ENCODE measurements around the gene PRR5L.
"Not testable (repeated sequence)": the region's sequence is repeated elsewhere in the genome, so short reads cannot be mapped to it uniquely, and the experiment has no call there.

Gene PRR5L

DNA sequence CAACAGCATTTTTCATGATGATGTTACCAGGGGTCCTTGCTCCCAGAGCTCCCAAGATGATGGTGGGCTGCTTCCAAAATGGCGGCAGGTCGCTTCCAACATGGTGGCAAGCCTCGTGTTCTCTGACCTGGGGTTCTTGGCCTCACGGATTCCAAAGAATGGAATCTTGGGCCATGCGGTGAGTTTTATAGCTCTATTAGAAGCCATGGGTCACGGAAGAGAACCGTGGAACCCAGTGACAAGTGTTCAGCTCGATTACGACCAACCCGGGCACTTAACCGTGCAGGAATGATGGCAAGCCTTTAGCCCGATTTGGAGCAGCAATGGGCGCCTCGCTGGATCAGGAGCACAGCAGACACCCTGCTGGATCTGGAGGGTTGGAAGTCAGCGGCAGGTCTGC, 28.9 kb downstream of the PRR5L start:
- not testable (repeated sequence) for DNase-seq (ENCODE audit: low read depth in 4 of 4, low spot score in 1 of 4)

GRCh38 chr11:36325403-36325802, 29.3 kb downstream of the PRR5L start:
- DNase-seq (ENCODE audit: low read depth in 4 of 4, low spot score in 1 of 4): not testable (repeated sequence)

DNA sequence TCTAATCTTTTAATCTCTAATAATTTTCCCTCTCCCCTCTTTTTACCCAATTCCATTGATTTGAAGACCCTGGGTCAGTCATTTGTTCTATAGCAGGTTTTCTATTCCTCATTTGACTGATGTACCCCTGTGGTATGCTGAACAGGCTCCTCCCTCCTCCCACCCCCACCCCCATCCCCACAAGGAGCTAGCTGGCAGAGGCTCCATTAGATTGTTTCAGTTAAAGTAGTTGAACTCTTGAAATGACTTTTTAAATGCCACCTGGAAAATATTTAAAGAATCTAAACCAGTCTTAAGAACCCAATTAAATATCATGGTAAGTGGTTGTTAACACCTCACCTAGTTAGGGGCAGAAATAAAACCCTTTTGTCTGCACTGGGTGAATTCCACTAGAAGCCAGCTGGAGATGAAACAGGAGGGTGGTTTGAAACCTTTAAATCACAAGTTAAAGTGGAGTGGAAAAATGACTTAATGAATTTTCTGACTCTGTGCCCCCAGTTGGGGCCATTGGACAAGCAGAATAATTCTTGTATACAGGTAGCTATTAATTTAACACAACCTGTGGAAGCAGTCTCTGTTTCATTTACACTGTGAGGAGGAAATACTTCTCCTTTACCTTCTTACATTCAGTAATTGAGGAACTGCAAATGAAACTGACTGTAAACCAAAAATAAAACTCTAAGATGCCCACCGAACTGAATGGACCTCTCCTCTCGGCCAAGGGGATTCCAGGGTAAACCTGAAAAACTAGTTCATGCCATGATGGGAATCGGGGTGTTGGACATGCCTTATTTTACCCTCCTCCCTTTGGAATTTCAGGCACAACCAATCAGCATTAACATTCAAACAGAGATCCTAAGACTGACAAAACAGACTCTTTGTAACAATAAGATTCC, 30.7 kb downstream of the PRR5L start:
- DNase-seq (ENCODE audit: low read depth in 4 of 4, low spot score in 1 of 4): no peak

- no peak for DNase-seq (ENCODE audit: low read depth in 4 of 4, low spot score in 1 of 4)
These were observed 33.0 kb downstream of the PRR5L start for GRCh38 chr11:36328966-36329673.

GRCh38 chr11:36330411-36330810, 34.3 kb downstream of the PRR5L start:
- DNase-seq (ENCODE audit: low read depth in 4 of 4, low spot score in 1 of 4): no peak

- no peak for DNase-seq (ENCODE audit: low read depth in 4 of 4, low spot score in 1 of 4)
These were observed 37.4 kb downstream of the PRR5L start for GRCh38 chr11:36333468-36333867.

- no peak for DNase-seq (ENCODE audit: low read depth in 4 of 4, low spot score in 1 of 4)
These were observed 37.8 kb downstream of the PRR5L start for GRCh38 chr11:36333897-36334296.

GRCh38 chr11:36339888-36340287, 43.8 kb downstream of the PRR5L start:
- no peak for DNase-seq (ENCODE audit: low read depth in 4 of 4, low spot score in 1 of 4)

- no peak for DNase-seq (ENCODE audit: low read depth in 4 of 4, low spot score in 1 of 4)
These were observed 44.8 kb downstream of the PRR5L start for GRCh38 chr11:36340897-36341296.

DNA sequence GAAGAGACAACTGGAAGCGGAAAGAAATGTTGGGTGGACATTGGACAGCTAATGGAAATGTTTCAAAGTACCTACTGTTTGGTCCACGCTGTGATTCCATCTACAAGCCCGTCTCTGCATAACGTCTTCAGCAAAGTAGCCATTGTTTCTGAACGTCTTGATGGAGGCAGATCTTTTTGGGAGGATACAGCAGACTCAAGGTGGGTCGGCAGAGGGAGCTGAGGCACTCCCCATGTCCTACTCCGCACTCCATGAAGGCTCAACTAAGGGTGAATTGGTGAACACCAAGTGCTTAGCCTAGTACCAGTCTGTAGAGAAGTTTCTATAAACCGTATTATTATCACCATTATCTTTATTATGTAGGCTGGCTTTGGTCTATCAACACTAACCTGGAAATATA, 45.8 kb downstream of the PRR5L start:
- DNase-seq (ENCODE audit: low read depth in 4 of 4, low spot score in 1 of 4): no peak

DNA sequence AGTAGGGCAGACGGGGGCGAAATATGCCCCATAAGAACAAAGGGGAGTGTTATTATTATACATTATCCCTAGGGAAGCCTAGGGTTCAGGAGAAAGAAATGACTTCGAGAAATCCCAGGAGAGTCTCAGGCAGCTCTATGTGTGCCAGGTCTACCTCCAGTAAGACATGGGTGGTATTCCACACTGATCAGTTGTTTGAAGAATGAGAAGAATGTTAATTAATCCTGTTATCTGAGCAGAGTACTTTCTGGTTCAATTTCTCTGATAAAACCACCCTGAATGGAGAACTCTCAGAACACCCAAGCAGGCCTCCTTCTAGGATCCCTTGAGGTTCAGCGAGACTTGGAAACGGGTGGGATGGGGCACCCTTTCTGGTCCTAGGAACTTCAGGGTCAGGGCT, 46.2 kb downstream of the PRR5L start:
- no peak for DNase-seq (ENCODE audit: low read depth in 4 of 4, low spot score in 1 of 4)

DNA sequence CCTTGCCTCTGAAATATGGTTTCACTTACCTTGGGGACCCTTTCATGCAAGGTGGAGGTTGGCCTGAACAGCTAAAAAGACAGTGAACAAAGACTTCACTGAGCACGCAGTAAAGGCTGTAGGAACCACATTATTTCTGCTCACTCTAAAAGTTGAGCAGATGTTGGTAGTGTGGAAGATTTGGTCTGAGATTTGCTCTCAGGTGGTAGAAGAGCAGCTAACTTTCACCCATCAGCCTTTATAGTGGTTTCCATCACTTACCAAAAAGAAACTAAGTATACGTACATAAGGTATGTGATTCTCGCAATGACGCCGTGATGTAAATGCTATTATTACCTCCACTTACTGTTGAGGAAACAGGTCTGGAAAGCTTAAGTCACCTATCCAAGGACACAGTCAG, 47.3 kb downstream of the PRR5L start:
- no peak for DNase-seq (ENCODE audit: low read depth in 4 of 4, low spot score in 1 of 4)

DNA sequence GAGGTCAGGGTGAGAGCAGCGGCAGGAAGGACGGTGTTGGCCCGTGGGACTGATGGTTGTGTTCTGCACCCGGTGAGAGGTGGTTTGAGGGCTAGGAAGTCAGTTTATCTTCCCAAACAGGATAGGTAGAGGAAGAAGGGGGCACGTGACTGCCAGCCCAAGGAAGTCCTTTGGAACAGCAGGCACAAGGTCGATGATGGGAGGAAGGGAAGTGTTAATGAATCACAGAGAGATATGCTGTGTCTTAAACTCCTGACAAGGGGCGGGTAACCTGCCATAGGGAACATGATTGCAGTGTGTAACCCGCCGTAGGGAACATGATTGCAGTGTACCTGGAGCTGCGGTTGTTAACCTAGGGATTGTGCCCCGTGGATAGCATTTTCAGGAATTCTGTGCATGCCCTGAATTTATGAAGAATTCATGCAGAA, 49.0 kb downstream of the PRR5L start:
- DNase-seq (ENCODE audit: low read depth in 4 of 4, low spot score in 1 of 4): no peak

DNA sequence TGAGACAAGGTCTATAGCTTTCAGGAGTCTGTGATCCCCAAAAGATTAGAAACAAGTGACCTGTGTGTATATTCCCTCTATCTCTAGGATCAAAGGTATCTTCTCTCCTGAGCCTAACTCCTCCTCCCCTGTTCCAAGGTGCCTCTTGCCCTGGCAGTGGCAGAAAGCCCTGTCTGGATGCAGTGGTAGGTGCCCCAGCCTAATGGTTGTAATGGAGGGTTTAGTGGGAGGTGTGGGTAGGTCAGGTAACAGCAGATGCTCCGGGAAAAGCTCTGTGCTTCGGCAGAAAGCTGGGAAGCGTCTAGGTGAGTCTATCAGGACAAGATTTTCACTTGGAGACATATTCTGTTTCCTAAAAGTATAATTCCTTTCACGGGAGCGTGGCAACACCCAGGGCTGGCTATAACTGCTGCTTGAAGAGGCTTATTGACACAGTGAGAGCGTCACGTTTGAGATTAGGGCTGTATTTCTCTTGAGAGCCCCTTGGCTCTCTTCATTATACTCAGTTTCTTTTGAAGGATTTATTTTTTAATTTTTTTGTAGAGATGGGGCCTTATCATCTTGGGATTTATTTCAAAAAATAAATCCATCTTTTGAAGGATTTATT, 49.5 kb downstream of the PRR5L start:
- no peak for DNase-seq (ENCODE audit: low read depth in 4 of 4, low spot score in 1 of 4)

DNA sequence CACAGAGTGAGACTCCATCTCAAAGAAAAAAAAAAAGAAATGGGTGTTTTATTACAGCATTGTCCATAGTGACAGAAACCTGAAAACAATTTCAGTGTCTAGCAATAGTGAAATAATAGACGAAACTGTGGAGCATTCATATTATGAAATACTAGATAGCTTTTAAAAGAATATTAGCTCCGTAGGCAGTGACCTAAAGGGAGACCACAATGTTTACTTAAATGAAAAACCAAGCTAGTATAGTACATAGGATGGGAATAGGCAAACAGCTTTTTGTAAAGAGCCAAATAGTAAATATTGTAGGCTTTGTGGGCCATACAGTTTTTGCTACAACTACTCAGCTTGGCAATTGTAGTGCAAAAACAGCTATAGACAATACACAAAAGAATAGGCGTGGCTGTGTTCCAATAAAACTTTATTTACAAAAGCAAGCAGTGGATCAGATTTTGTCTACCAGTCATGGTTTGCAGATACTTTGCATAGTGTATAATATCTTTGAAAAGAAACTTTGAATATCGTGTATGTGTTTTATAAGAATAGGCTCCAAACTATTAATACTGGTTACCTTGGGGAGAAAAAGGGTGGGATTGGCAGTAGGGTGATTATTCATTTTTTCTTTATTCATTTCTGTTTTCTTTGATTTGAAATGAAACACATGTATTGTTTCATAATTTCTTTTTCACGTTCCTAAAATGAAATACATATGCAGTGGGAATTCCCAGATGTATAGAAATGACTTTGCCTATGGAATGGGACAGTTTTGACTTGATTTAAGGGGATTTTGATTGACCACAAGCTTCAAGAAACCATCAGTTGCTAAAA, 50.7 kb downstream of the PRR5L start:
- DNase-seq (ENCODE audit: low read depth in 4 of 4, low spot score in 1 of 4): no peak

- DNase-seq (ENCODE audit: low read depth in 4 of 4, low spot score in 1 of 4): no peak
These were observed 51.4 kb downstream of the PRR5L start for GRCh38 chr11:36347384-36347906.

- DNase-seq (ENCODE audit: low read depth in 4 of 4, low spot score in 1 of 4): no peak
These were observed 53.5 kb downstream of the PRR5L start for GRCh38 chr11:36349351-36350136.

- no peak for DNase-seq (ENCODE audit: low read depth in 4 of 4, low spot score in 1 of 4)
These were observed 54.0 kb downstream of the PRR5L start for GRCh38 chr11:36350137-36350513.

GRCh38 chr11:36352922-36353321, 56.8 kb downstream of the PRR5L start:
- DNase-seq (ENCODE audit: low read depth in 4 of 4, low spot score in 1 of 4): no peak

All from stimulated activated CD4-positive, alpha-beta T cell treated with anti-CD3 and anti-CD28 coated beads, Interleukin-1b, Interleukin-23, amount 100 ng/mL, for 24 hours (primary cell).